Stimulated activated CD8-positive, alpha-beta memory T cell treated with anti-CD3 and anti-CD28 coated beads, Interleukin-7, amount 100 ng/mL, for 24 hours (primary cell): ENCODE measurements around the gene DRC7.
"Not testable (repeated sequence)": the region's sequence is repeated elsewhere in the genome, so short reads cannot be mapped to it uniquely, and the experiment has no call there.

Source experiments
- DNase-seq: peaks from one replicate; pipeline ENCODE4 v3.0.0-alpha.2; 2020; ENCODE audit warnings: low read depth

DRC7 gene

DNA sequence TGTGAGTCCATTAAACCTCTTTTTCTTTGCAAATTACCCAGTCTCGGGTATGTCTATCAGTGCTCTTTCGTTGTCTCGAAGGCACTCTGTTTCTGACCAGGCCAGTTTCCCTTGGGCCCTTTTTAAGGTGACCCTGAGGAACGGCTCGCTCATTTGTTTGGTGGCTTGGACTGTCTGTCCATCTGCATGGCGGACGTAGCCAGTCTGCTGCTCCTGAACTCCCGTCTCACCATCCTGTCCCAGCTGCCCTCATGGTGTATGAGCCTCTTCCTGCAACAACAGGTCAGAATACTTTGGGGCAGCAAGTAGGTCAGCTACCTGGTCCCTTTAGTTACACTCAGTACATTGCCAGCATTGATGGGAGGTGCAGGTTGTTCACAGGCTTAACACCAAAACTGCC is 19.0 kb downstream of the DRC7 start:
- DNase-seq = no peak

- no peak for DNase-seq
These were observed 19.4 kb downstream of the DRC7 start for GRCh38 chr16:57714047-57714446.

DNA sequence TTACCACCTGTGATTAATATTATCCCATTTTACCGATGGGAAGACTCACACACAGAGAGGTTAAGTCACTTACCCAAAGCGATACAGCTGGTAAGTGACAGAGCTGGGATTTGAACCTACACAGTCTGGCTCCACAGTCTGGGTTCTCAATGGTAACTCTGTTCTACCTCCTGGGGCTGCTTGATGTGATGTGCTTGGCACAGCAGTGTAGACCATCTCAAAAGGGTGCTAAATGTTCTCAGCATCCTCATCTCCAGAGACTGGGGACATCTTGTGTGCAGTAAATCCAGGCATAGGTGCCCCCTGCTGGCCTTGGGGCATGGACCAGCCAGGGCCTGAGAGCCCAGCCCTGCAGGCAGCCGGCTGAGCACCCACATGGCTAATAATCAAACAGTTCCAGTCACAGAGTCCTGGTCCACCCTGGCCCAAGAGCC is 25.6 kb downstream of the DRC7 start:
- peak; percentile 22 for DNase-seq

GRCh38 chr16:57721356-57722209 is 27.0 kb downstream of the DRC7 start:
- no peak for DNase-seq

DNA sequence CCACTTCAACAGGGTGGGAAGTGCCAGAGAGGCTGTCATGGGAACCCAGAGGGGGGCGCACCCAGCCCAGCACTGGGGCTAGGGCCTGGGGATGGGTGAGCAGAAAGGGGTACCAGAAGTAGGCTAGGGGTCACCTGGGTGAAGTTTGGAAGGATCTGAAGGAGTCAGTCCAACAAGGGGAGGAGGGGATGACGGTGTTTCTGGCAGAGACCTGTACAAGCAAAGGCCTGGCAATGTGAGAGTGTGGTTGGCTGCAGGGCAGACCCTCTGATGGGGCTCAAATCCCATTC is 27.5 kb downstream of the DRC7 start:
- no peak for DNase-seq

DNA sequence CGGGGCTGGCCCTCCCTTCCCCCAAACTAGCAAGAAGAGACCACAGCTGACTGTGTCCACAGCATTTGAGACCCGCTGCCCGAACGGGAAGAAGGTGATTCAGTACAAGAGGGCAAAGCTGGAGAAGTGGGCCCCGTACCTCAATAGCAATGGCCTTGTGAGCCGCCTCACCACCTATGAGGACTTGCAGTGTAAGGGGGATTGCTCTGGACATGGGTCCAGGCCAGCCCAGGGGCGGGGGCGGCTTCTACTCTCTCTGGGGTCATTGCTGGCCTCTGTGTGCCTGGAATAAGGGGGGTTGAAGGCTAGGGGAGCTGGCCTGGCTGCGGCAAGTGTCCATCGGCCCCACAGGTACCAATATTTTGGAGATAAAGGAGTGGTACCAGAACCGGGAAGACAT is 28.0 kb downstream of the DRC7 start:
- DNase-seq = no peak

- no peak for DNase-seq
These were observed 28.6 kb downstream of the DRC7 start for GRCh38 chr16:57723170-57723569.

DNA sequence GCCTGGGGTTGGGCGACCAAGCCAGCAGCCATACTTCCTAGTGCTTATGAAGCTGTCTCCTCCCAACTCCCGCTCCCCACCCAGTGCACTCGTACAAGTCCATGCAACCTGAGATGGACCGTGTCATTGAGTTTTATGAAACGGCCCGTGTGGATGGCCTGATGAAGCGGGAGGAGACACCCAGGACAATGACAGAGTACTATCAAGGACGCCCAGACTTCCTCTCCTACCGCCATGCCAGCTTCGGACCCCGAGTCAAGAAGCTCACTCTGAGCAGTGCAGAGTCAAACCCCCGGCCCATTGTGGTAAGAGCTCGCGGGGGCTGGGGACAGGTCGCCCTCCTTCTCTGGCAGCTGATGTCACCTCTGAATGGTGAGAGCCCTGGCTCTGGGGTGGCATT is 29.9 kb downstream of the DRC7 start:
- DNase-seq = no peak

GRCh38 chr16:57725151-57725550 is 30.5 kb downstream of the DRC7 start:
- no peak for DNase-seq

DNA sequence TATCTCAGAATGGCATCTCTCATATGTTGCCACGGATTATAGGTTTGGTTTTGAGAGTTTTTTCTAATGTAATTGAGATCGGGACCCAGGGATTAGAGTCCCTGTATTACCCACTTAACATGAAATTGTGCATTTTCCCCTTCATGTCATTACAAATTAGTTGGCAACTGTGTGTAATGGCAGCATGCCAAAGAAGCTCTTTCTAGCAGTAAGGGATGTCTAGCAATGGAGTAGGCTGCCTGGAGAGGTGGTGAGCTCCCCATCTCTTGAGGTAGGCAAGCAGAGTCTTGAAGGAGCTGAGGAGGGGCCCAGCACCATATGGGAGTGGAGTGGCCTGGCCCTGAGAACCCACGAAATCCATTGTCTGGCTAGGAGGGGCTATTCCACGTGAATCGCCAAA is 30.9 kb downstream of the DRC7 start:
- DNase-seq = no peak

- no peak for DNase-seq
These were observed 31.4 kb downstream of the DRC7 start for GRCh38 chr16:57725976-57726375.

GRCh38 chr16:57726433-57726947 is 31.9 kb downstream of the DRC7 start:
- DNase-seq = no peak

DNA sequence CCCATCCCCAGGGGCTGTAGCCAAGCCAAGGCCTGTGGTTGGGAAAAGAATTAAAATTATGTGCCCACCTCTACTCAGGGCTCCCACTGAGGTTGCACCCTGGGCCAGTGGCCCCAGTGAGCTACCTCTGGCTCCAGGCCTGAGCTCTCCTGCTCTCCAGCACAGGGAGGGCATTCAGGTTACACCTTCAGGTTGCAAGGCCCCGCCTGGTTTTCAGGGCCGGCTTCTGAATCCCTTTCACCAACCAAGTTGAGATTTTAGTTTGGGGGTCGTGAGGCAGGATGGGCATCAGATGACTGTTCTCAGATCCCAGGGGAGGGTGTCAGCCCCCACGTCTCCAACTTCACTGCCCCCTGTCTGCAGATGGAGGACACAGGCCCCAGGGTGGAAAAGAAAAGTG is 33.0 kb downstream of the DRC7 start:
- no peak for DNase-seq

DNA sequence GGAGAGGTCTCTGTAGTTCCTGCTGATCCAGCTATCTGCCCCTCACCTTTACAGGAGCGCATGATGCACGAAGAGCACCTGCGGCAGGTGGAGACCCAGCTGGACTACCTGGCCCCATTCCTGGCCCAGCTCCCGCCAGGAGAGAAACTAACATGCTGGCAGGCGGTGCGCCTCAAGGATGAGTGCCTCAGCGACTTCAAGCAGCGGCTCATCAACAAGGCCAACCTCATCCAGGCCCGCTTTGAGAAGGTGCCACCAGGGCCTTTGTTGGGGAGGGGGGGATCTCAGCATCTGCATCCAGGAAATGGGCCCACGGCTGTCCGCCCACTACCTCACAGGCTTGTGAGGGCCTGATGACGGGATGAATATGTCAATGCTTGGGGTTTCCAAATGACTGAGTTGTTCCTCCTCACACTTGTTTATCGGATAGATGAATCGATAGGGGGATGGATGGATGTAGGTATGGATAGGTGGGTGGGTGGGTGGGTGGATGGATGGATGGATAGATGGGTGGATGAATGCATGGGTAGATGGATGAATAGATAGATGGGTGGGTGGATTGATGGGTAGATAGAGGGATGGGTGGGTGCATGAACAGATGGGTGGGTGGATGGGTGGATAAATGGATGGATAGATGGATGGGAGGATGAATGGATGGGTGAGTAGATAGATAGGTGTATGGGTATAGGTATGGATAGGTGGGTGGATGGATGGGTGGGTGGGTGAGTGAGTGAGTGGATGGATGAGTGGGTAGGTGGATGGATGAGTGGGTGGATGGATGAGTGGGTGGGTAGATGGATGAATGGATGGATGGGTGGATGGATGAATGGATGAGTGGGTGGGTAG is 34.0 kb downstream of the DRC7 start:
- DNase-seq = no peak

DNA sequence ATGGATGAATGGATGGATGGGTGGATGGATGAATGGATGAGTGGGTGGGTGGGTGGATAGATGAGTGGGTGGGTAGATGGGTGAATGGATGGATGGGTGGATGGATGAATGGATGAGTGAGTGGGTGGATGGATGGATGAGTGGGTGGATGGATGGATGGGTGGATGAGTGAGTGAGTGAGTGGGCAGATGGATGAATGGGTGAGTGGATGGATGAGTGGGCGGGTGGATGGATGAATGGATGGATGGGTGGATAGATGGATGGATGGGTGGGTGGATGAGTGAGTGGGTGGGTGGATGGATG is 34.5 kb downstream of the DRC7 start:
- DNase-seq = no peak

- not testable (repeated sequence) for DNase-seq
These were observed 35.2 kb downstream of the DRC7 start for GRCh38 chr16:57729852-57730251.

- DNase-seq = no peak
These were observed 36.4 kb downstream of the DRC7 start for GRCh38 chr16:57730771-57731730.

- DNase-seq = no peak
These were observed 37.4 kb downstream of the DRC7 start for GRCh38 chr16:57732037-57732436.

DNA sequence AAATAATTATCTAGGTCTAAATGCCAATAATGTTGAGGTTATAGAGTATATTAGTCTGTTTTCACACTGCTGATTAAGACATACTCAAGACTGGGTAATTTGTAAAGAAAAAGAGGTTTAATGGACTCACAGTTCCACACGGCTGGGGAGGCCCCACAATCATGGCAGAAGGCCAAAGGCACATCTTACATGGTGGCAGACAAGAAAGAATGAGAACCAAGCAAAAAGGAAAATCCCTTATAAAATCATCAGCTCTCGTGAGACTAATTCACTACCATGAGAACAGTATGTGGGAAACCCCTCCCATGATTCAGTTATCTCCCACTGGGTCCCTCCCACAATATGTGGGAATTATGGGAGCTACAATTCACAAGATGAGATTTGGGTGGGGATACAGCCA is 38.1 kb downstream of the DRC7 start:
- no peak for DNase-seq

GRCh38 chr16:57734308-57734924 is 39.8 kb downstream of the DRC7 start:
- DNase-seq = no peak

GRCh38 chr16:57734925-57735754 is 40.5 kb downstream of the DRC7 start:
- peak; percentile 94 for DNase-seq
